Coronary artery (tissue), 2 donors: ENCODE results near the gene LDAH.

Experiments
- DNase-seq: peaks from one replicate; pipeline ENCODE4 v3.0.0-alpha.2; 2017; ENCODE audit warnings: low spot score
- H3K27ac ChIP-seq, 2 donors: fragments of 200-600 bp; sonication (generic); one replicate each; pipeline ENCODE4 v1.5.1; 2016 to 2019
- H3K4me3 ChIP-seq: fragments of 200-600 bp; sonication (generic); 2 replicates; pipeline ENCODE4 v1.5.1; 2016; ENCODE audit warnings: mild to moderate bottlenecking, moderate library complexity
- TF ChIP-seq, protein P1 (sequence below): fragments of 200-600 bp; sonication (generic); IDR thresholded peaks from one replicate; pipeline ENCODE4 v1.5.1; 2019; ENCODE audit warnings: antibody characterized with exemption

The LDAH gene

DNA sequence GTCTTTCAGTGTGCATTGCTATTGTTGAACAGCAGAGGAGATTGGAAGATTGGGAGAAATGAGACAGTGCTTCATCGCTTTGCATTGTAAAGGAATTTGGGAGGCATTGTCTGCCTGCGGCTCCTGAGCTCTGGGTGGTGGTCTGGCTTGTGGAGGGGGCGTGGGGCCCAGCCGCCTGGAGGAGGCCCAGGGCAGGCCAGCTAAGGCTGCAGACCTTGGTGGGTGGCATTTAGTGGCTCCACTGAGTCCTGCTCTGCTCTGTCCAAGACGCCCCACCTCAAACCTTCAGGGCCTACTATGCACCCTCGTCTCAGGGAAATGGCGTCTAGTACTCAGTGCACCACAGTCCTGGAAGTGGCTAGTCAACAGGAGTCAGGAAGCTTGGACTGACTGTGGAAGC is 166.3 kb downstream of the LDAH start:
- H3K27ac ChIP-seq, result no peak overlapping the region
- no peak for DNase-seq

DNA sequence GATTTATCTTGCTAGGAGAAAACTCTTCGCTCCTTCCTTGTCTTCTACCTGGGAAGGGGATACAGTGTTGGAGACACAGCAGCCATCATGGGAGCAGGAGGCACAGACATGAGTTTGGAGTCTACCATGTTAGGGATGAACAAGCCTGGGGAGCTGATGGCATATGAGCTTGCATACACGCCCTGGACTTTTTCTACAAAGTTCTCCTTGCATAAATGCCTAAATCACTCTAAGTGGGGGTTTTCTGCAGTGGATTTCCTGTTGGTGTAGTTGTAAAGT is 168.4 kb downstream of the LDAH start:
- TF ChIP-seq, protein P1, sequence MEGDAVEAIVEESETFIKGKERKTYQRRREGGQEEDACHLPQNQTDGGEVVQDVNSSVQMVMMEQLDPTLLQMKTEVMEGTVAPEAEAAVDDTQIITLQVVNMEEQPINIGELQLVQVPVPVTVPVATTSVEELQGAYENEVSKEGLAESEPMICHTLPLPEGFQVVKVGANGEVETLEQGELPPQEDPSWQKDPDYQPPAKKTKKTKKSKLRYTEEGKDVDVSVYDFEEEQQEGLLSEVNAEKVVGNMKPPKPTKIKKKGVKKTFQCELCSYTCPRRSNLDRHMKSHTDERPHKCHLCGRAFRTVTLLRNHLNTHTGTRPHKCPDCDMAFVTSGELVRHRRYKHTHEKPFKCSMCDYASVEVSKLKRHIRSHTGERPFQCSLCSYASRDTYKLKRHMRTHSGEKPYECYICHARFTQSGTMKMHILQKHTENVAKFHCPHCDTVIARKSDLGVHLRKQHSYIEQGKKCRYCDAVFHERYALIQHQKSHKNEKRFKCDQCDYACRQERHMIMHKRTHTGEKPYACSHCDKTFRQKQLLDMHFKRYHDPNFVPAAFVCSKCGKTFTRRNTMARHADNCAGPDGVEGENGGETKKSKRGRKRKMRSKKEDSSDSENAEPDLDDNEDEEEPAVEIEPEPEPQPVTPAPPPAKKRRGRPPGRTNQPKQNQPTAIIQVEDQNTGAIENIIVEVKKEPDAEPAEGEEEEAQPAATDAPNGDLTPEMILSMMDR, result no peak
- Histone ChIP-seq H3K4me3 (no peak overlapping the region), H3K27ac (no peak overlapping the region)
- no peak for DNase-seq

More for the DNA sequence above, 166.3 kb downstream of the LDAH start:
- TF ChIP-seq, protein P1, result no peak
- H3K4me3 ChIP-seq, result no peak overlapping the region

DNA sequence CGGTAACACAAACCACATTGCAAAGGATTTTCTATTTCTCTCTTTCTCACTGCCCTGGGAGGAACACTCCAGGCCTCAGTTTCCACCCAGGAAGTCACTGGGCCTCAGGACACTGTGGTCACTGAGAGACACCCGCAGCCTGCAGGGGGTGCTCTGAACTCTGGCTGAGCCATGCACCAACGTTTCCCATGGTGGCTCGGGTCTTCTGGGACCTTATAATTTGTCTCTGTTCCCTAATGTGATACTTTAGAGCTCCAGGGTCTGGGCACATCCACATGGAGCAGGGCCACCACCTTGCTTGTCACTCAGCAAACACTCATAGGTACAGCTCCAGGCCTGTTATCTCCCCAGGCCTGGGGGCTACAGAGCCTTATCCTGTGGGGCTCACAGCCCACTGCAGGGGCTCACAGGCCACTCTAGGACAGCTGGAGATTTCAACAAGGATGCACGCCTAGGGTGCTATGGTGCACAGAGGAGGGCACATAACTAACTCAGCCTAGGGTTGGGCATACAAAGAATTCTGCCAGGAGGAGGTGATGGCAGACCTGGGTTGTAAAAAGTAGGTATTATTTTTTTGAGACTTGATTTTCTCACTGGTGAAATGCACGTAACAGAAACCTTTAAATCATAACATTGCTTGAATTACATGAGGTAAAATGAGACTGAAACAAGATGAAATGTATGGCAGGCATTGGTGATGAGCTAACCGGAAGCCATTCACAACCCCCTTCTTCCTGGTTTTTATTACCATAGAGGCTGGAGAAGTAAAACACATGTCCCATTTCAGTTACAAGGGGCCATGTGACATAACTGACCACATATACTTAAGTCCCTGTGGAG is 169.0 kb downstream of the LDAH start:
- H3K27ac ChIP-seq, result no peak overlapping the region
- DNase-seq, result no peak
- H3K4me3 ChIP-seq, result no peak overlapping the region
- TF ChIP-seq, protein P1, result no peak

DNA sequence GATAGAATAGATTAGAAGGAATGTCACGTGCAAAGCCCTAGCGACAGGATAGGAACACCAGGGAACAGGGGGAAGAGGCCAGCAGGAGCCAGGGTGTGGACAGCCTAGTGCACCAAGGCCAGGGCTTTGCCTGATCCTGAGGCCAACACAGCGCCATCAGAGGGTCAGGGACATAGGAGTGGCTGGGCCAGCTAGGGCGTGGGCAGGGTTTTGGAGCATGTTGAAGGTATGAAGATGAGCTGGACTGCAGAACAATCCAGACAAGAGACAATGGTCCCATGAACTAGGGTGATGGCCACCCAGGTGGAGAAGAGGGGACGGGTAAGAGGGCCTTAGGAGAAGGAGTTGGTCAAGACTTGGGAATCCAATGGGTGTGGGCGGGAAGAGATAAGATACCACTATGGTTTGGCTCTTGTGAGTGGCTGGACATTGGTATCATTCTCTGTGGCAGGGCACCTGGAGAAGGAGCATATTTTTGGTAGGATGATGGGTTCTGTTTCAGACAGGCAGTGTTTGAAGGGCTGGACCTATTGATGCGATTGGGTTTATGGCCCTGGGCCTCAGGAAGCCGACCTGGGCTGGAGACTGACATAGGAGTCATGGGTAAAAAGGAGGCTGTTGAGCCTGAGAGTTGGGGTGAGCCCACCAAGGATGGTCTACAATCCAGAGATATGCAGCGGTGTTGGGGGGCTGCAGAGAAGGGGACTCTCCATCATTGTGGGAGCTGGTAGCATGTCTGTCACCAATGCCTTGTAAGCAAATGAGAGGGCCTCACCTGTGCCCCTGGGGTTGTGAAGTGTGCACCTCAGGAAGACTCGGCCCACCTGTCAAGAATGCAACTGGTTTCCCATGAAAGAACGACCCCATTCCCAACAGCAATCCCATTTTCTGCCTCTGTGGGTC is 170.0 kb downstream of the LDAH start:
- TF ChIP-seq, protein P1, result no peak
- no peak for DNase-seq
- Histone ChIP-seq H3K4me3 (no peak overlapping the region), H3K27ac (no peak overlapping the region)

DNA sequence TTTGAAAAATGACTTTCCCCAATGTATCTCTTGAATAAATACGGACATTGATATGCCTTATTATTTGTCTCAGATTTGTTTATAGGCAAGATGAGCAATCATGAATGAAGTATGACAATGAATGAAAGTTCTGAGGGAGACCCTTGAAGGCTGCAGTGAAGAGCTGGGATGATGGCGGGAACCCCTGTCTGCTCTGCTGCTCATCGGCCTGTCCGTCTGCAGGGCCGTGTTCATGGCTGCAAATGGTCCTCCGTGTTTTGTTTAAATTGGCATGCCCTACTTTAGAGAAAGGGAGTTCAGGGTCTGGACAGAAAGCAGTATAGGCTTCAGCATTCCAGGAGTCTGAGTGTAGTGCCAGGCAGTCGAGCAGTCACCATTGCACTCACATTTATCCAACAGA is 170.8 kb downstream of the LDAH start:
- TF ChIP-seq, protein P1, result no peak
- Histone ChIP-seq H3K4me3 (no peak overlapping the region), H3K27ac (peak overlapping the region; percentile 86 to 95)
- no peak for DNase-seq

DNA sequence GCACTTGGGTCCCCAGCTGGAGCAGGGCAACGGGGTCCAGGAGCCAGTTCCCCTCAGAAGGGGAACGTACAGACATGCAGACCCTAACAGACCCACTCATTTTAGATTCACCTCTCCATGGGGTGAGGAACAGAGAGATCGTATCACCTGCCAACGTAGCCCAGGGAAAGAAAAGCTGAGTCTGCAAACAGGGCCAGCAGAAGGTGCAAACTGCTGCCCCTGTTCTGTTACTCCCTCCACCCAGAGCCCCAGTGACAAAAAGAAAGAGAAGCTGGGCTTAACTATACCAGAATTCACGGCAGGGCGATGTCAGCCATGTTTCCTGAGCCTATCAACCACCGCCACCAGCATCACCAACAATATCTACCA is 171.2 kb downstream of the LDAH start:
- DNase-seq, result no peak
- TF ChIP-seq, protein P1, result no peak
- Histone ChIP-seq H3K27ac (peak overlapping the region; percentile 86 to 95), H3K4me3 (peak overlapping the region; percentile 99)
